ELR (cell line): ENCODE measurements around the gene RFLNA.

Experiments used
- DNase-seq: peaks from one replicate; pipeline ENCODE4 v3.0.0-alpha.2; 2015; ENCODE audit warnings: low read depth

The RFLNA gene

DNA sequence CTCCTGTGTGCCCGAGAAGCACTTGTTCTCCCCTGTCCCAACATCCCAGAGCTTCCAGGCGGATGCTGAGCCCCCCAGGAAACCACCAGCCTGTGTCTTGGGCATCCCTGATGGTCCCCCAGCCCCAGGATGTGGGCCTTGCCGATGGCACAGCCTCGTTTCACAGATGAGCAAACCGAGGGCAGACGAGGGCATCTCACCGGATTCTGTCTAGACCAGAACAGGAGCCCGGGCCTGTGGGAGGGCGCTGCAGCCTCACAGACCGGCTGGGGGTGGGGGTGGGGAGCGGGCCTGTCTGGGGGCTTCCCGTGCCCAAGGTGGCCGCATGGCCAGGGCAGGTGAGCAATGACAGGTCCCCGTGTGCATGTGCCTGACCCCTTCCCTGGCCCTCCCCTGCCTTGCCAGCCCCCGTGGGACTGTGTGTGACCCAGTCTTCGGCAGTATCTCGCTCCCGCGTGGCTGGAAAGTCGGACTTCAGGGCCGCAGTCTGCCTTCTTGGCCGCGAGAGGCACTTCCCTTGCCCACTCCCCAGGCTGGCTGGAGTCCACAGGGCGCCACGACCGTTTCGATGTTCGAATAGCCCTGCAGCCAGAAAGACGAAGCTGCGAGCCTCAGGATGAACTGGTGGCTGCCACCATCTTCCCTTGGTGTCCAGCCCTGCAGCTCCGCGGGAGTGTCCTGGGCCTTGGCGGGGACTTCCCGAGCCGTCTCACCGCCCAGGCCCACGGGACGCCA lies 8.9 kb downstream of the RFLNA start:
- DNase-seq, result no peak

DNA sequence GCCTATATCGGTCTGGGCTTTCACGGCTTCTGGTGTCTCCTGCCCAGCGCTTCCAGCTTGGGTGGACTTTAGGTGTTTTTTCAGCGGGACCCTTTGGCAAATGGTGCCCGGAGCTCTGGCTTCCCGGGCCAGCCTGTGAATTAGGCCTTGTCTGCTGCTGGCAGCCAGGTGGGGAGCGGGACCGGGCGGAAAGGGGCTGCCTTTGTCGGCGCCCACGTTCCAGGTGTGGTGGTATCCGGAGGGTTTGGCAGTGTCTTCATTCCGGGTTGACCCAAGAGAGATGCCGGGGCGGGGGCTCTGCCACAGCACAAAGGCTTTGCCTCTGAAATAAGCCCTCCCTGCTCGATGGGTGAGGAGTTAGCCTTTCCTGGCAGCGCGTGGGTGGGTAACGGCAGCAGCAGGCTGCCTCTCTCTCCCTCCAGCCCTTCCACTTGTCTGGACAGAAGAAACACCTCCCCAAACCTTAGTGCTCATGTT lies 9.5 kb downstream of the RFLNA start:
- DNase-seq, result no peak

DNA sequence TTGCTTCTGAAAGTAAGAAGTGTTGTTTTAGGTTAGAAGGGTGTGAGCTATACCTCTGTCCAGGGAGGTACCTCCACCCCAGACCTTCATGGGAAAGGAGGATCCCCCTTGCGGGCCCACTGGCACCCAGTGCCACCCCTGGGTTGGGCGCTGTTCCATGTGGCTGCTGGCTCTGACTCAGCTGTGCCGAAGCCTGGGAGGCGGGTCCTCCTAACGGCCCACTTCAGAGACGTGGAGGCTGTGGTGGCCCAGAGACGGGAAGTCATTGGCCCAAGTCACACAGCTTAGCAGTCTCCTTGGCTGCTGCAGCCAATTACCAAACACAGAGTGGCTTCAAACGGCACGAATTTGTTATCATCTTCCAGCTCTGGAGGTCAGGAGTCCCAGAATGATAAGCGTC lies 10.2 kb downstream of the RFLNA start:
- no peak for DNase-seq

DNA sequence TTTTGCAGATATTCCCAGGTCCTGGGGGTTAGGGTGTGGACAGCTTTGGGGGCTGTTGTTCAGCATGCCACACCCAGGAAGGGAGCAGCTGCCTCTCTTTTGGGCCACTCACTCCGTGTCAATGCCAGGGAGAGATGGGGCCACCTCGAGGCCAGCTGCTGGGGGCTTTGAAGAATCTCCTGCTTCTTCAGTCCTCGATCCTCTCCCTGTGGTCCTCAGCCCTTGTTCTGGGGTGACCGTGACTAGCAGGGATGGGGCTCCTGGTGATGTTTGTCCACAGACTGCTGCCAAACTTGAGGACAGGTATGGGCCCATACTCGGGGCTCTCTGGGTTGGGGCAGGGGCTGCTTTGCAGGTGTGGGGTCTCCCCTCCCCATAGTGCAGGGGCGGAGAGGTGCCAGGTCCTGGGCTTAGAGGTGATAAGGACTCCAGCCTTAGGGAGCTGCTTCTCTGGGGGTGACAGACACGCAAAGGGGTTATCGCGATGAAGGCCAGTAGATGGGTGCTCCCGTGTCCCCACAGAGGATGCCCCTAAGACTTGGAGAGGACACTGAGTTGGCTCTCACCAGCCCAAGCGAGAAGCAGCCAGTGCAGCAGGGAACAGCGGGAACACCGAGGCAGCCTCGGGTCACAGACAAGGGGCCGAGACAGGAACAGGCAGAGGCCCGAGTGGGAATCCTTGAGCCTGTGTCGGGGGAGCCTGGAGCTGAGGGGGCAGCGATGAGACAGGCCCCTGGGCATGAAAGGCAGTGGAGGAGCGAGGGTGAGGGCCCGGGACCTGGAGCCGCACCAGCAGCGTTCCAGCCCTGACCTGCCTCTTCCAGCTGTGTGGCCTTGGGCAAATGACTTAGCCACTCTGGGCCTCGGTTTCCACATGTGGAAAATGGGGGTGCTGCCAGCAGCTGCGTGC lies 11.1 kb downstream of the RFLNA start:
- no peak for DNase-seq

DNA sequence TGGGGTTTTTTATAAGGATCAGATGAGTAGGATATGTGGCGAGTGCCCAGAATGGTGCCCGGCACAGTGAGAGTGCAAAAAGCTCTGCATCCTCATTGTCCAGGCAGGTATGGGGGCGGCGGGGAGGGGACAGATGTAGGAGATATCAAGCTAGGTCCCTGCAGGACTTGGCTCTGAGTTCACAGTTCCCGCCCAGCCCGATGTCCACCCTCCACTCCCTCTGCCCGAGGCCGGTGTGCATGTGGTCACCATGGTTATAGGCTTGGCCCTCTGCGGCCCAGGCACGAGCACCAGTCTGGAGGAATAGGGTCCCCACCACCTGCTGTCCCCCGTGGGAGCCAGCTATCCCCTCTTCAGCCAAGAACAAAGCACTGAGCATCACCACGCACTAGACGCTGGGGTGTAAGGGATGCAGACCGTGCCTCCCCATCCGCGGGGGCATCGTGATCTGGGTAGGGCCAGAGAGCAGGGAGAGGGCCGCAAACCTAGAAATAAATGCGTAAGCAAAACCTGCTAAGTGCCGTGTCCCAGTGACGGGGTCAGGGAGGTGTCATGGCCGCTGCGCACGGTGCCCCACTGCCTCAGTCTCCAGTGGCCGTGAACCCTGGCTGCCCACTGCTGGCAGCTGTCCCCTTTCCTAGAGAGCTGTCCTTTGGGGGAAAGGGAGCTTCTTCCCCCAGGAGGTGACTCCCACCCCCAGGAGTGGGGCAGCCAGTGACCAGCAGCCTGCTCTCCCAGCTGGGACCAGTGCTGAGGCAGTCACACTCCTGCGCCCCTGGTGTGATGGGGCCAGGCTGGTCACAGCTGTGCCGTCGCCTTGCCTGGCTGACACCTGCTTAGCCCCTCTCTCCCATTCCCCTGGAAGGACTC lies 12.0 kb downstream of the RFLNA start:
- DNase-seq, result no peak

DNA sequence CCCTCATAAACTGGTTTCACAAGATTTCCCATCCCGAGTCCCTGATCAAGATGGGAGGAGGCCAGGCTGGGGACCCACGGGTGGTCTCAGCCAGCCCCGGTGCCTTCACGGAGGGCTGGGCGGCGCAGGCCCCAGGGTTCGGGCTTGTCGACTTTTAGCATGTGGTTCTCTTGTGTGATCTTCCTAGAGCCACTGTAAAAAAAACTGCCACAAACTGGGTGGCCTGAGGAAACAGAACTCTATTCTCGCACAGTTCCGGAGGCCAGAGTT lies 12.6 kb downstream of the RFLNA start:
- DNase-seq, result no peak

DNA sequence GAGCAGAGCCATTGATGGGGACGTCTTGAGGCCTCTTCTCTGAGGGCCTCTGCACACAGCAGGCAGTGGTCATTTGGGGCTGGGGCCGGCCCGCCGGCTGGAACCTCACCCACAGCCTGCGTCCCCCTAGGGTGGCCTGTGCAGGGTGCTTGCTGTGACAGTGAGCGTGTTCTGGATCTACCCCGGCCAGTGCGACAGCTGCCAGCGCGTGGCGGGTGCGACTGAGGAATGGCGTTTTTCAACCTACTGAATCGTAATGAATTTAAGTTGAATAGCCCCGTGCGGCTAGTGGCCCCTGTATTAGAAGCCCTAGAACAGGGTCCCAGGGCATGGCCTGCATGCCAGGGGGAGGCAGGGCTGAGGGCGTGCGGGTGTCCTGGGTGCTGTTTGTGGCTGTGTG lies 13.8 kb downstream of the RFLNA start:
- DNase-seq, result no peak

DNA sequence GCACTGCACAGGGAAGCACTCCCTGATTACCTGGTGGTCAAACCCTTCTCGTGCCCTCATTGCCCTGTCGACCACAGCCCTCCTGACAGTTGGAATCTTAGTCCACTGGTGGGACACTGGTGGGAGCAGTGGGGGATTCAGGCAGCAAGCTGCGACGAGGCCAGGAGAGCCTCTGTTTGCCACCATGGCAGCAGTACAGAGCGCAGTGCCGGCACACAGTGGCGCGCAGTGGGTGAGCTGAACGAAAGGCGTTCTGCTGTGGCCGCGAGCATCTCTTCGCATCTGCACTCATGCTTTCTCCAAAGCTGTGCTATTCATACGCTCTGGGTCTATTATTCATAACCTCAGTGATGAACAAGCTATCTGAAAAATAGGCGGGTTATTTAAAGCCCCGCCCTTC lies 14.3 kb downstream of the RFLNA start:
- DNase-seq, result no peak

DNA sequence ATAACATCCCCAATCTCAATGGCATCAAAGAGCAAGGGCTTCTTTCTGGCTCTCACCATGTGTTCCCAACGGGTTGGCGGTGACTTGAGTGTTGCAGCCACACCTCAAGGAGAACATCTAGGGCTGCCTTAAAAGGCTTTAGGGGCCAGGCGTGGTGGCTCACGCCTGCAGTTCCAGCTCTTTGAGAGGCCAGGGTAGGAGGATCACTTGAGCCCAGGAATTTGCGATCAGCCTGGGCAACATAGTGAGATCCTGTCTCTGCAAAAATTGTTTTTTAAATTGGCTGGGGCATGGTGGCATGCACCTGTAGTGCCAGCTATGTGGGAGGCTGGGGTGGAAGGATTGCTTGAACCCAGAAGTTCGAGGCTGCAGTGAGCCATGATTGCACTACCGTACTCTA lies 14.9 kb downstream of the RFLNA start:
- DNase-seq, result no peak

DNA sequence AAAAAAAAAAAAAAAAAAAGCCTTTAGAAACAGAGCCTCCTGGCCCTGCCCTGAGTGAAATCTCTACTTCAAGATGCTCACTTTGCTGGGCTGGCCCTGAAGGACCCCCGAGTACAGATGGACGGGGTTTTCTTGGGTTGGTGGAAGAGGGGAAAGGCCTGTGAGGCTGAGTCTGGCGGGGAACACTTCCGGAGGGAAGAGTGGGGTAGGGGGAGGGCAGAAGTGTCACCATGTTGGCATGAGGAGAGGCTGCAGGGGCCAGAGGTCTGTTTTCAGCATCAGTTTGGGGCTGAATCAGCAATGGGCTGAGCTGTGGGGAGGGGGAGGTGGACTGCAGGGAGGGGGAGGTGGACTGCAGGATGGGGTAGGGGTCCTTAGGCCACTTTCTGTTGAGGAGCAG lies 15.3 kb downstream of the RFLNA start:
- no peak for DNase-seq

DNA sequence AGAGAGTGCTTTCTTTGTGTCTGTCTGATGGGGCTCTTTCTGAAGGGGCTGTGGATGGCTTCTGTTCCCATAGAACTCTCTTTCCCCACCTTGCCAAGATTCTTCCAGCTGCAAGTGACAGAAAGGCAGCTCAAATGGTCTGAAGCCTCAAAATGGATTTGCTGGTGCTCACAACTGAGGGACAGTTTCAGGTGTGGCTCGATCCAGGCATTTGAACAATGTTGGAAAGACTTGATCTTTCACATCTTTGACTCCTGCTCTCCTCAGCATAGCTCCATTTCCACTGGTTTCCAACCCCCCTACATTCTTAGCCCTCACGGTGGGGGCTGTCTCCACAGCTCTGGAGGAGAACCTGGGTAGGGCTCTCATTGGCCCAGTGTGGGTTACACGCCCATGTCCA lies 15.9 kb downstream of the RFLNA start:
- no peak for DNase-seq

DNA sequence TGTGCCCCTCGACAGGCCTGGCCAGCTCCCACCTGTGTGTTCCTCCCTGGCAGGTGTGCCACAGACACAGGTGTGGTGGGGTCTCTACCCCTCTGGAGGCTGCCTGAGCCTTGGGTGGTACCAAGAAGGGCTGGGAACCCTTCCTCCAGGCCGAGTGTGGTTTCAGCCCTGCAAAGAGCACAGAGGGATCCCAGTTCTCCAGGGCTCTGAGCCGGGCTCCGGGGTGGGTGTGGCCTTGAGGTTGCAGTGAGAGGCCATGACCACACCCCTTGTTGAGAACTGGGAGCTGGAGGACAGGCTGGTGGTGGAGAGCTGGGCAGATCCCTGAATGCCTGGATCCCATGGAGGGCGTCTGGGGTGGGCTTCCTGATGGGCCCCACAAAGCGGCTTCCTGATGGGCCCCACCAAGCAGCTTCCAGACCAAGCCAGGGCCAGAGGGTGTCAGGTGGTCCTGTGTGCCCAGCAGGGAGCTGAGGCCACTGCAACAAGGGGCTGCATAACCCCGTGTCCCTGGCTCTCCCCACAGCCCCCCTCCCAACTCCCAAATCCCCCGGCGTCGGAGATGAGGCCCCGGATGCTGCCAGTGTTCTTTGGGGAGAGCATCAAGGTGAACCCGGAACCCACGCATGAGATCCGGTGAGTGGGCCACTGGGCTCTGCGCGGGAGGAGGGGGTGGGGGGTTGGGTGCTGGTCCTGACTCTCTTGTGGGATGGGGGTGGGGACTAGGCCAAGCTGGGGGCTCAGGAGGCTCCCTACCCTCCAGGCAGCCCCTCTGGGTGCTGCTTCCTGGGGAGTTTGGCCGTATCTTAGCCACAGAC lies 16.6 kb downstream of the RFLNA start:
- DNase-seq, result no peak

DNA sequence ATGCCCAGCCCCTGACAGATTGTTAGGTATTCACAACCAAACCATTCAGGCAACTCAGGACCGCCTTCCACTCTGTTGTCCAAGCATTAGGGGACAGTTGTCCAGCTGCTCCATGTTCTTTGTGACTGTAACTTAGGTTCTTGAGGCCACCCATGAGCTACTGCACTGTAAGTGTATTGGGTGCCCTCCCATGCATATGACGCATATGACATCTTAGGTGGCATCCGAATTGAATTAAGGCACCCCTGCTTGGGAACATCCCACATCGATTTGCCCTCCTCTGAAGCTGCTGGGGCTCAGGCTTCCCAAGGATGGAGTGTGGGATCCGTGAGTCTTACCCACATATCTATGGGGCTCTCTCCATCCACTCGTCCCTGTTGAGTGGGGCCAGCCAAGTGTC lies 17.7 kb downstream of the RFLNA start:
- DNase-seq, result no peak

DNA sequence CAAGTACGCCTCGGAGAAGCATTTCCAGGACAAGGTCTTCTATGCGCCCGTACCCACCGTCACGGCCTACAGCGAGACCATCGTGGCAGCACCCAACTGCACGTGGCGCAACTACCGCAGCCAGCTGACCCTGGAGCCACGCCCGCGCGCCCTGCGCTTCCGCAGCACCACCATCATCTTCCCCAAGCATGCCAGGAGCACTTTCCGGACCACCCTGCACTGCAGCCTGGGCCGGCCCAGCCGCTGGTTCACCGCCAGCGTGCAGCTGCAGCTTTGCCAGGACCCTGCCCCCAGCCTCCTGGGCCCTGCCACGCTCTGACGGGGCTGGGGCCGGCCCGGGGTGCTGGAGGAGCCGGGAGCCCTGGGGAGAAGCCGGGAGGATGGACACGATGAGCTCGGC lies 19.3 kb downstream of the RFLNA start:
- DNase-seq, result no peak

DNA sequence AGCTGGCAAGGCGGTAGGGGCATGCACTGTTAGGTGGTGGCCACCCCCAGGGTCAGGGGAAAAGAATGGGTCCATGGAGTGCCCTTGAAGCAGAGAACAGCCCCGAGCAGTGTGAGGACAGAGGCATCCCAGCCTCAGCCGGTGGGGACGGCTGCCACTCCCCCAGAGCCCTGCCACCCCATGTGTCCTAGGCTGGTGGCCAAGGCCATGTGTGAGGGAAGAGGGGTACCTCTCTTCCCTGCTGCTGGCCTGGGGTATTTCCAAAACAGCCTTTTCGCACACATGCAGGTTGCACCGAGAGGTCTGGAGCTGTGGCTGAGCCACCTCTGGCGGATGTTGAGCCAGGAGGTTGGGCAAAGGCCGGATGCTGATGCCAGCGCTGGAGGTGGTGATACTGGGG lies 19.9 kb downstream of the RFLNA start:
- no peak for DNase-seq

DNA sequence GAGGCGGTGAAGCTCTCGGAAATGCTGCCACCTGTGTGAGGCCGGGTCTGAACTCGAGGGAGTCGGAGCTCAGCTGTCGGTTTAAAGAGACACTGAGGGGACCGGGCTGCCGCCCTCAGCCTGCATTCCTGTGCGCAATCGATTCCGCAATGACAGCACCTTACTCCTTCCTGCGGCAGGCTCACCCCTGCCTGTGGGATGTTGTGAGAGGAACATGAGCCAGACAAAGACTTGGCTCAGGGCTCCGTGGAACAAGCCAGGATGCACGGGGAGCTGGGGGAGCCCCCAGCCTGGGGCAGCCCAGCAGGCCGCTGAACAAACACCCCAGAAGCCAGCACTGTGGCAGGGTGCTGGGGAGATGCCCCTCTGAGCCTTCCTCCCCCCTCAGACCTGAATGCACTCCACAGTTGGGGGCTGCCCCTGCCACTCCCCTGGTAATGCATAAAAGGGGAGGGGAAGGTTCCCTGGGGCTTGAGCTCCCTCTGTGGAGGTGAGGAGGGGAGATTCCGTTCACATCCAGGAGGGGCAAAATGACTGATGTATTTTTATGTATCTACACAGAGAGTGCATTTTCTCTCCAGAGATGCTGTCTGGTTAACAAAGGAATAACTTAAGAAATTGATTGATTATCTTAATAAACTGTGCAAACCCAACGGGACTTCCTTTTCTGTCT lies 20.6 kb downstream of the RFLNA start:
- DNase-seq, result no peak

DNA sequence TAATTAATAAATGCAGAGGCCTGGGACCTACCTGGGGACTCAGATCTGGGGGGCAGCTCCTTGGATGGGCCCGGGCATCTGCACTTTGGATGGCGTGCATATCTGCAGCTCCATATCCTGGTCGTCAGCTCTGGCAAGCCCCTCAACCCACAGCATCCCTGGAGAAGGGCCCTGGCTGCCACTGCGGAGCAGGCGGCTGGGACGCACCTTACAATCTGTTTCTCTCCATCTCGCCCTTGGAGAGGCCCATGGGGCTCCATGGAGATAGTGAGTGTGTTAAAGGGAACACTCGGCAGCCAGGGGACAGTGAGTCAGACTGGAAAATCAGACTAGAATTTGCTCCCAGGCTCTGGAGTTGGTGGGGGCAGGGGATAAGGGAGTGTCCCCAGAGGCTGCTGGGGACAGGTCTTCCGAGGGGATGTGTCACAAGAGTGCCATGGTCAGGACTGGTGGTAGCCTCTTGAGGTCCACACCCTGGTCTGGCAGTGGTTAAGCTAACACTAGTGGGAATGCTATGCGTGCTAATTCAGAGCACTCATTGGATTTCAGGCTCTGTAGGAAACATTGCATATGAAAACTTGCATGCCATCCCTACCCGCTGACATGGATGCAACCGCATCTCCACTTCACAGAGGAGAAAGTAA lies 21.5 kb downstream of the RFLNA start:
- DNase-seq, result no peak

DNA sequence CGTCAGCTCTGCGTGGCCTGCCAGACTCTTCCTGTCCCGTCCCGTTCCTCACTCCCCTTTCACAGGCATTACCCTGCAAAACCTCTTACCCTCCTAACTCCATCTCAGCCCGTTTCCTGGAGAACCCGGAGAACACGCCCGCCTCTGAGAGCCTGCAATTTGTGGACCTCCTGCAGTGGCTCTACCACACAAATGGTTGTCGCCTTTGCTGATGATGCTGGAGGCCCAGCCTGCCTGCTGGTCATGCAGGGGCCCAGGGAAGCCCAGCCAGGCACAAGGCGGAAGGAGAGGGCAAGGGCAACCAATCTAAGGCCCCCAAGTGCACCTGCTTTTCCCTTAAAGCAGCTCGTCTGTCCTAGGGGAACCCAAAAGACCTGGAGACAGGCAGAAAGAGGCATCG lies 22.5 kb downstream of the RFLNA start:
- no peak for DNase-seq

DNA sequence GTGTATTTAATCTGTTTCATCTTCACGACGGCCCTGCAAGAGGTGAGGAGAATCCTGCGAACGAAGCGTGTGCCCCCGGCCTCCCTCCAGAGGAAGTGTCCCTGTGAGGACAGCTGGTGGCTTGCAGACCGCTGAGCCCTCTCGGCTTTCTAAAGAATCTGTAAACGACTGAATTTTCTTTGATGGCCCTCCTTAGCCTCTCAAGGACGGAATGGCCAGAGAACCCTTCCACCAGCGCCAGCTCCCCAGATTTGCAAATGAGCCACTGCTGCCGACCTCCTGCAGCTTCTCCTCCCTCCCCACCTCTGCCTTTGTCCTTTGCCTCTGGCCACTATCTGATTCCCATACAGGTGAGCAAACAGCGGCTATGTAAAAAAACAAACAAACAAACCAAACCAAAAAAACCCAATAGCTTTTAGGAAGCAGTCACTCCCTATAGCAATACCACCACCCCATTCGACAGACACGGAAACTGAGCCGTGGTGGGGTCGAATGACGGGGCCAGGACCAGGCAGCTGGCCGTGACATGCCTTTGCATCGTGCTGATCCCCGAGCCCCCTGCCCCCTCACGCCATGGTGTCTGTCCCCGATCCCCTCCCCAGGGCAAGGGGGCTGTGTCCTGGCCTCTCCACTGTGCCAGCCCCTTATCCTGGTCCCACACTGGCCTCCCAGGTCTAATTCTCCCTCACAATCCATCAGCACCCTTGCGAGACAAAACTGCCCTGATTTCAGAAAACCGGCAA lies 23.6 kb downstream of the RFLNA start:
- DNase-seq, result no peak
